ENCODE data around the gene NFIA.

Gene NFIA

GRCh38 chr1:61085206-61085982 lies 3.0 kb downstream of the NFIA start:
- peaks cover 34% of the 10 kb centered on the region for H3K27me3 Mint-ChIP-seq (ENCODE audit: low read depth)
- H3K27ac Mint-ChIP-seq, result peak overlapping the region; percentile 99 to 100 (median 99)
- no peak for TF ChIP-seq CTCF (IDR thresholded peaks at IDR 0.05; ENCODE audit: unreplicated experiment in 3 of 3)
- peaks cover 33% of the 10 kb centered on the region for H3K36me3 Mint-ChIP-seq (ENCODE audit: low read depth)
- peak overlapping the region; percentile 93 to 100 (median 99) for H3K4me3 Mint-ChIP-seq
- peaks cover 69% of the 10 kb centered on the region for H3K4me1 Mint-ChIP-seq
- no peaks in the 10 kb centered on the region for H3K9me3 Mint-ChIP-seq

- peaks cover 38% of the 10 kb centered on the region for H3K36me3 Mint-ChIP-seq (ENCODE audit: low read depth)
- H3K4me3 Mint-ChIP-seq, result peak overlapping the region; percentile 24 to 99 (median 72)
- peak overlapping the region in 2 of 3 experiments; percentile 99 to 100 for H3K27ac Mint-ChIP-seq
- H3K27me3 Mint-ChIP-seq (ENCODE audit: low read depth), result peaks cover 33% of the 10 kb centered on the region
- no peaks in the 10 kb centered on the region for H3K9me3 Mint-ChIP-seq
- TF ChIP-seq CTCF (IDR thresholded peaks at IDR 0.05; ENCODE audit: unreplicated experiment in 3 of 3), result no peak
- H3K4me1 Mint-ChIP-seq, result peaks cover 69% of the 10 kb centered on the region
Measured at GRCh38 chr1:61085983-61086644, 3.8 kb downstream of the NFIA start.

GRCh38 chr1:61087571-61087970 lies 5.2 kb downstream of the NFIA start:
- Mint-ChIP-seq H3K9me3 (no peaks in the 10 kb centered on the region), H3K27ac (peak overlapping the region in 2 of 3 experiments; percentile 68 to 99), H3K4me3 (peak overlapping the region in 2 of 3 experiments; percentile 9 to 59), H3K27me3 (ENCODE audit: low read depth) (peaks cover 30% of the 10 kb centered on the region), H3K4me1 (peaks cover 75% of the 10 kb centered on the region), H3K36me3 (ENCODE audit: low read depth) (peaks cover 43% of the 10 kb centered on the region)
- TF ChIP-seq CTCF (IDR thresholded peaks at IDR 0.05; ENCODE audit: unreplicated experiment in 3 of 3), result no peak

GRCh38 chr1:61088163-61088974 lies 6.0 kb downstream of the NFIA start:
- peaks cover 30% of the 10 kb centered on the region for H3K27me3 Mint-ChIP-seq (ENCODE audit: low read depth)
- H3K4me1 Mint-ChIP-seq, result peaks cover 79% of the 10 kb centered on the region
- no peaks in the 10 kb centered on the region for H3K9me3 Mint-ChIP-seq
- H3K4me3 Mint-ChIP-seq, result peak overlapping the region in 2 of 3 experiments; percentile 26 to 62
- peak overlapping the region in 2 of 3 experiments; percentile 68 to 99 for H3K27ac Mint-ChIP-seq
- H3K36me3 Mint-ChIP-seq (ENCODE audit: low read depth), result peaks cover 45% of the 10 kb centered on the region
- no peak for TF ChIP-seq CTCF (IDR thresholded peaks at IDR 0.05; ENCODE audit: unreplicated experiment in 3 of 3)

- Mint-ChIP-seq H3K9me3 (no peaks in the 10 kb centered on the region), H3K27me3 (ENCODE audit: low read depth) (peaks cover 26% of the 10 kb centered on the region), H3K27ac (peak overlapping the region in 1 of 3 experiments; percentile 99), H3K4me1 (peaks cover 86% of the 10 kb centered on the region), H3K4me3 (peak overlapping the region in 1 of 3 experiments; percentile 44), H3K36me3 (ENCODE audit: low read depth) (peaks cover 42% of the 10 kb centered on the region)
- no peak for TF ChIP-seq CTCF (IDR thresholded peaks at IDR 0.05; ENCODE audit: unreplicated experiment in 3 of 3)
Measured at GRCh38 chr1:61089338-61089737, 7.0 kb downstream of the NFIA start.

Data from nephron (organoid).